Measurements from ENCODE around the gene SRGAP3. TPM values are rescaled to one million over a fixed set of nuclear protein-coding genes. Genes with fewer than 3 reads are reported as not detected.

The SRGAP3 gene
- total and polyA plus RNA-seq, 10 of the 15 experiments (the other 5 are each of a cell fraction or from before 2014, with no cell fraction given): 0.32 to 1.7 (median 0.99) TPM

DNA sequence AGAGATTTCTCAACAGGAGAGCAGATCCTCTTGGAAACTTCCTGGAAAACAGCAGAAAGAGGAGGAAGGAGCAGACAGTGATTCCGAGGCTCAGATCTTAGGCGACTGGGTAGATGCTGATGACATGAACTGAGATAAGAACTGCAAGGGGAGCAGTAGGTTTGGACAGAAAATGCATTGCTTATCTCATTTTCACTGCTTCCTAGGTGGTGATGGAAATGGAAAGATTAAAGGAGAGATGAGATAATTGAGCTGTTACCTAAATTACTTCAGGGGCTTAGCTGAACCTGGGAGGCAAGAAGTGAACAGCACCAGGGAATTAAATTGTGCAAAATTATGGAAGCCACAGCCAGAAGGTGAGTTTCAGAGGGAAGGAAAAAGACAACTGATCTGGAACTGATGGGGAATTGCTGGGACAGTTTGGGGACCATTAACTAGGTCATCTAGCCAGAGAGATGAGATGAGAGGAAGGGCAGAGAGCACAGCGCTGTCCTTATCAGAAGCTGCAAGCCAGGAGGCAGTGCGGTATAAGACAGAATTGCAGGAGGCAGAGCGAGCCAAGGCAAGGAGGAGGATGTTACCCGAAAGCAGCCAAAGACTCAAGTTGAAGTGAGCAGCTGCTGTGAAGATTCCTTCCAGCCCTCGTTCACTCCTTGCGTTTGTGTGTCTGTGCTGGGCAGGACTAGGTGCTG is 140.4 kb downstream of the SRGAP3 start:
- no TSS peak for BruUV-seq (replicated peaks)
- H3K36me3 ChIP-seq (ENCODE audit: control insufficient read depth in 2 of 2, insufficient read depth in 2 of 2, low read length in 1 of 2): no peaks in the 10 kb centered on the region
- intact Hi-C loops (cut with micrococcal nuclease; ENCODE audit: unreplicated experiment) (no loop called here), in situ Hi-C loops (cut with MboI) (no loop called here)
- no peaks in the 10 kb centered on the region for H3K4me1 ChIP-seq (ENCODE audit: control insufficient read depth, insufficient read depth, low read length)
- SMC1A ChIA-PET (ENCODE audit: uncharacterized antibody, unreplicated experiment): no interaction called here
- WGBS (ENCODE audit: insufficient coverage, insufficient replicate concordance, low lambda C conversion rate, missing lambda C conversion rate): 55% methylated on average over 8 of the region's 8 CpGs
- H3K79me2 ChIP-seq (ENCODE audit: control insufficient read depth, insufficient read depth, low read length): no peaks in the 10 kb centered on the region
- no peak for FAIRE-seq
- H3K9ac ChIP-seq (ENCODE audit: control insufficient read depth, insufficient read depth, low read length): no peak overlapping the region
- no peaks in the 10 kb centered on the region for H3K27me3 ChIP-seq (replicated peaks in 1 of 2; ENCODE audit: control insufficient read depth in 2 of 2, insufficient read depth in 2 of 2, low read length in 1 of 2)
- no peak overlapping the region for H3K4me3 ChIP-seq
- H4K20me1 ChIP-seq (ENCODE audit: control insufficient read depth, insufficient read depth): no peaks in the 10 kb centered on the region
- no peak overlapping the region for H3K27ac ChIP-seq (ENCODE audit: control insufficient read depth, insufficient read depth)
- H2AFZ ChIP-seq (ENCODE audit: control insufficient read depth, low read depth, low read length): no peak overlapping the region
- H3K4me2 ChIP-seq (ENCODE audit: control insufficient read depth, insufficient read depth): no peak overlapping the region
- no peak for ATAC-seq
- no peaks in the 10 kb centered on the region; the same call in 2 of the 3 replicates for H3K9me3 ChIP-seq (replicated peaks; ENCODE audit: control insufficient read depth, insufficient read depth, low read length)
- CTCF ChIA-PET: interaction anchor here (1.1 kb wide), 1 partner anchor 15 kb away, joined by 3 read pairs; no protein-coding TSS in a partner anchor
- TF ChIP-seq NBN (IDR thresholded peaks at IDR 0.05) (no peak), HDGF (IDR thresholded peaks at IDR 0.05) (no peak), MEF2B (IDR thresholded peaks at IDR 0.05; ENCODE audit: partially characterized antibody, poor library complexity, severe bottlenecking) (no peak), EED (IDR thresholded peaks at IDR 0.05; ENCODE audit: low read depth) (no peak), CUX1 (IDR thresholded peaks at IDR 0.05; ENCODE audit: insufficient replicate concordance, low read depth, low read length) (no peak), JUNB (IDR thresholded peaks at IDR 0.05) (no peak), FOXM1 (IDR thresholded peaks at IDR 0.05; ENCODE audit: low read depth, low read length) (no peak), SREBF1 (IDR thresholded peaks at IDR 0.05; ENCODE audit: low read length) (no peak)
- TF ChIP-seq, protein P1, sequence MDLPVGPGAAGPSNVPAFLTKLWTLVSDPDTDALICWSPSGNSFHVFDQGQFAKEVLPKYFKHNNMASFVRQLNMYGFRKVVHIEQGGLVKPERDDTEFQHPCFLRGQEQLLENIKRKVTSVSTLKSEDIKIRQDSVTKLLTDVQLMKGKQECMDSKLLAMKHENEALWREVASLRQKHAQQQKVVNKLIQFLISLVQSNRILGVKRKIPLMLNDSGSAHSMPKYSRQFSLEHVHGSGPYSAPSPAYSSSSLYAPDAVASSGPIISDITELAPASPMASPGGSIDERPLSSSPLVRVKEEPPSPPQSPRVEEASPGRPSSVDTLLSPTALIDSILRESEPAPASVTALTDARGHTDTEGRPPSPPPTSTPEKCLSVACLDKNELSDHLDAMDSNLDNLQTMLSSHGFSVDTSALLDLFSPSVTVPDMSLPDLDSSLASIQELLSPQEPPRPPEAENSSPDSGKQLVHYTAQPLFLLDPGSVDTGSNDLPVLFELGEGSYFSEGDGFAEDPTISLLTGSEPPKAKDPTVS (IDR thresholded peaks at IDR 0.05; ENCODE audit: low read depth, low read length): no peak
- RAD21 ChIA-PET (ENCODE audit: unreplicated experiment): no interaction called here
- no peak for DNase-seq (ENCODE audit: low read depth, low spot score)
- POLR2A ChIA-PET: no interaction called here
